Neural progenitor cell (in vitro differentiated cells): ENCODE data around the gene SIRT5.

Source experiments
- CTCF ChIP-seq: fragments of 200-600 bp; sonication (generic); IDR thresholded peaks from 2 replicates; pipeline ENCODE4 v1.5.1; 2017; ENCODE audit warnings: antibody characterized with exemption, mild to moderate bottlenecking
- EZH2phosphoT487 ChIP-seq: fragments of 200-600 bp; sonication (generic); IDR thresholded peaks from 2 replicates; pipeline ENCODE4 v1.6.1; 2017; ENCODE audit warnings: antibody characterized with exemption

GRCh38 chr6:13538600-13538999 is 35.8 kb upstream of the SIRT5 start:
- TF ChIP-seq EZH2phosphoT487 (no peak), CTCF (no peak)
